Kidney capillary endothelial cell (primary cell): Measurements from ENCODE around the gene FBRSL1.

Experiments
- DNase-seq: peaks from one replicate; pipeline ENCODE4 v3.0.0-alpha.2; 2018; ENCODE audit warnings: low spot score

The FBRSL1 gene

DNA sequence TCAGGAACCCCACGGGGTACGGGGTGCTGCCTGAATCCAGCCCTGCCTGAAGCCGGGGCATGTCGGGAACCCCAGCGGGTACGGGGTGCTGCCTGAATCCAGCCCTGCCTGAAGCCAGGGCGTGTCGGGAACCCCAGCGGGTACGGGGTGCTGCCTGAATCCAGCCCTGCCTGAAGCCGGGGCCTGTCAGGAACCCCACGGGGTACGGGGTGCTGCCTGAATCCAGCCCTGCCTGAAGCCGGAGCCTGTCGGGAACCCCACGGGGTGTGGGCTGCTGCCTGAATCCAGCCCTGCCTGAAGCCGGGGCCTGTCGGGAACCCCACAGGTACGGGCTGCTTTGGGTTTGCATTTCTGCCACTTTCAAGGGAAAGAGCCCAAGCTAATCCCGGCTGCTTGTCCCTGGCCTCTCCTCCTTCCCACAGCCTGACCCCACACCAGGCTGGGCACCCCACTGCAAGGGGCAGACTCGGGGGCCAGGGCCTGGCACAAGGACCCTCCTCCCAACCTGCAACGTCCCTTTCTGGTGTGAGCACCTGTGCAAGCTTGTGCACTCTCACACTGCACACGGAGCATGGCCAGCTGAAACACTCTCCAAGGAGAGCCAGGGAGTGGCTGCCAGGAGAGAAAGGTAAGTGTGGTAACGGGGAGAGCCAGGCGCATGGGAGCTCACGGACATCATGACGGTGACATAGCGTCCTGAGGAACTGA, 5.6 kb upstream of the FBRSL1 start:
- DNase-seq: no peak

DNA sequence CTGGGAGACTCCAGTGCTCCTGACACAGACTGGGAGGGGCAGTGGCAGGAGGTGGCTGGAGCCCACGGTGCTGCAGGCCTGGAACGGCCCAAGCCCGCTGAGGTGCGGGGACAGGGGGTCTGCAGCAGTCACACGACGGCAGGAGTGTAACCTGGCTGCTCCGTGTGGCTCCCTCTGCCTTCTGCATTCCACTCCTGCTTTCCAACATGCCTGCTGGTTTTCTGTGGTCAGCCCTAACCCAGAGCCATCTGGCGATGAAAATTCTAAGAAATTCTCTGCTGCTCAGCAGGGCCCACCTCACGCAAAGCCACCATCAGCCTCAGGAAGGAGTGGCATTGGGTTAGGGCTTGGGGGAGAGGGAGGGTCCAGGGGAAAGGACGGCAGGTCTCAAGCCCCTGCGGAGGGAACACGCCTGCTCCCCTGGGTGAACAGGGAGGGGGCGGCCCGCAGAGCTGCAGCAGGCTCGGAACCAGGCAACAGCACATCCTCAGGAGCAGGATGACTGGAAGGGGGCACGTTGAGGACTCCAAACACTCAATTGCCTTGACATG, 5.0 kb upstream of the FBRSL1 start:
- no peak for DNase-seq

GRCh38 chr12:132485619-132486018, 4.3 kb upstream of the FBRSL1 start:
- no peak for DNase-seq

DNA sequence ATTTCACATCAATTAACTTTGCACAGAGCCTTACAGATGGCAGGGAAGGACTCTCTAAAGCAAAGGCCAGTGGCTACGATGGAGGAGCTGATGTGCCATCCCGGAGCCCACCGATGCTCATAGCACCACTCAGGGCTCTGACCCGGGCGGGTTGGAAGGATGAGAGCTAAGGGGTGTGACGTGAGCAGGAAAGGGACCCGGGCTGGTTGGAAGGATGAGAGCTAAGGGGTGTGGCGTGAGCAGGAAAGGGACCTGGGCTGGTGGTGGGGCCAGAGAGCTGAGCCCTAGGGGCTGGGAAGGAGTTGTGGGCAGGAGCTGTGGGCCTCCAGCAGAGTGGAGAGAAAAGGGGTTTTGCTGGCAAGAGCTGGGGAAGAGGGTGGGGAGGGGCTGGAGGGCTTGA, 3.8 kb upstream of the FBRSL1 start:
- DNase-seq: no peak

DNA sequence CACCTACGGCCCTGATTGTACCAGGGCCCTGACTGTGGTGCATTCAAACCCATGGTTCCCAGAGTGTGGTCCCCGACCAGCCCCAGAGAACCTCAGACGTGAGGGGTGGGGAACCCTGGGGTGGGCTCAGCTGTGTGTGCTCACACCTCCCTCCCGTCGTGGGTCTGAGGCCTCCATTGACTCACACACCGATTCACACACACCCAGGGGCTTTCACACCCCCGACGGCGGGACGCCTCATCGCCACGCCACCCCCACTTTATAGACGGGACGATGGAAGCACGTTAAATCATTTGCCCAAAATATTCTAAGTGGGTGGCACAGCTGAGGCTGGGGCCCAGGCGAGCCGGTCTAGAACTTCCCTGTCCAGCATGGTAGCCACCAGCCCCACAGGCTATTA, 3.4 kb upstream of the FBRSL1 start:
- DNase-seq: no peak

- DNase-seq: no peak
Measured at GRCh38 chr12:132487311-132487741, 2.6 kb upstream of the FBRSL1 start.

DNA sequence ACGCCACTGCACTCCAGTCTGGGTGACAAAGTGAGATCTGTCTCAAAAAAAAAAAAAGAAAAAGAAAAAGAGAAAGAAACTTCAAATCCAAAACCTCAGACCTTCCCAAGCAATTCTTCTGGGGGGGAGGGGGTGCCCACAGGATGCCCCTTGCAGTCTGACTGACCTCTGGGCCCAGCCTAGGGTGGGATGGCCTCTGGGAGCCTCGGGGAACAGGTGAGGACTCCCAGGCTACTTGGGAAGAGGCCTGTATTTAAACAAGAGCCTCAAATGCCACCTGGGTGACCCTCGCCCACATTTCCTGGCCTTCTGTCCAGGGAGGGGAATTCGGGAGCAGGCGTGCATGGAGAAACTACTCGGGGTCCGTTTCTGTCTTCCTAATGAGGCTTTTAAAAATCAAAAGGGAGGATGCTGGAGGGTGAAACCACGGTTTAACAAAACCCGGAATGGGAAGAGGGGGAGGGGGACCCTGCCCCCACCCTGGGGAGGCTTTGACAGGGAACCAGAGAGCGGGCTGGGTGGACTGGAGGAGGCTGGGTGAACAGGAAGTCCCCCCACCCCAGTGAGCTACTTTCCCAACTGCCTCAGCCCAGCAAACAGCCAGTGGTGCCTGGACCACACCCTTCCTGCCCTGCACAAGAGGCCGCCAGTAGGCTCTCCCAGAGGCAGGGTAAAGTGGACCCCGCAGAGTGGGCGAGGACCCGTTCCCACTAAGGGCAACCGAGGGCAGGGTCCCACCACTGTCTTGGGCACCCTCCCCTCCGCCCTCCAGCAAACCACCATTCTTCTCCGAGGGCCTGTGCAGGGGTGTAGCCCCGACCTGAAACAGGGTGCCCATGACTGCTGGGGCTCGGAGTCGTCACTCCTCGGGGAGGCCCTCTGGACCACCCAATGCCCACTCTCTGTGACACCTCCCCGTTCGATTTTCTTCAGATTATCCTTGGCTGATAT, 1.5 kb upstream of the FBRSL1 start:
- DNase-seq: no peak

GRCh38 chr12:132489078-132489601, 811 bp upstream of the FBRSL1 start:
- no peak for DNase-seq

- no peak for DNase-seq
Measured at GRCh38 chr12:132490422-132491137, 629 bp downstream of the FBRSL1 start.

- no peak for DNase-seq
Measured at GRCh38 chr12:132491138-132491663, 1.2 kb downstream of the FBRSL1 start.

- no peak for DNase-seq
Measured at GRCh38 chr12:132491761-132492378, 1.9 kb downstream of the FBRSL1 start.

DNA sequence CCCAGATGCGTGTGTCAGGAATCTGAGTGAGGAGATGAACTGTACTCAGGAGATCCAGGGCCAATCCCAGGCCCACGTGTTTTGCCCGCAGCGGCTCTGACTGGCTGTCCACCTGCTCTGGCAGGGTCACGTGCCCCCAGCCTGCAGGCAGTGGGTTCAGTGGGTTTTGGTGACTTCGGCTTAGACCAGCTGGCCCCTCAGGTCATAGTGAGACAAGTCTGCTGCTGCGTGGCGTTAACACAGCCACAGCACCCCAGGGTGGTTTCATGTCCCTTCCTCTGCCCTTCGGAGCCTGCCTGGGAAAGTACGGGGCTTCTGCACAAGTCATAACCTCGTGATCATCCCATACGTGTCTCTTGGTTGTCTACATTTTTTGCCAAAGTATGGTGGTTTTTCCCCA, 2.6 kb downstream of the FBRSL1 start:
- no peak for DNase-seq

GRCh38 chr12:132492951-132493350, 3.0 kb downstream of the FBRSL1 start:
- no peak for DNase-seq

DNA sequence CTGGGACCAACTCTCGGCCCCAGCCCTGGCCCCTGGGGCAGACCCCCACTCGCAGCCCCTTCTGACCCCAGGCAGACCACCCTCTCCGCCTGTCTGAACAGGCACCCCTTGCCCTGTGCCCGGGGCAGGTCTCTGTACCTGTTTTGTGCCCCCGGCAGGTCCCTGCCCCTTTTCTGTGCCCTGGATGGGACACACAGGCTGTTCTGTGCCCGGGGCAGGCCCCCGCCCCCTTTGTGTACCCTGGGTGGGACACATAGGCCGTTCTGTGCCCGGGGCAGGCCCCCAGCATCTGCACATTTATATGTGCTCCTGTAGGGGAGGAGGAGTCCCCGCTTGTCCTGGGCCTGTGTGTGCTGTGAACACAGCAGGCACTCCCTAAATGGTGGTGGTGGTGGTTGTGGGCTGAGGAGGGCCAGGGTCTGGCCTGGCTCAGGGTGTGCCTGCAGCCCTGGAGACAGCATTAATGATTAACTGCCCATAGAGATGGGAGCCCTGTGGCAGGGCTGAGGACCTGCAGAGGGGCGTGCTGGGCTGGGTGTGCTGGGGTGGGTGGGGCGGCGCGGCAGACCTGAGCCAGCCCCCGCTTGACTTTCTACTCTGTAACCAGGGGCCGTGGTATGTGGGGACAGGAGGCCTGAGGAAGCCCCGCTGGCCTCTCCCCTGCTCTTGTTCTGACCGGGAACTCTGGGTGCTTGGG, 3.7 kb downstream of the FBRSL1 start:
- DNase-seq: no peak

GRCh38 chr12:132494294-132495164, 4.6 kb downstream of the FBRSL1 start:
- no peak for DNase-seq

- no peak for DNase-seq
Measured at GRCh38 chr12:132495165-132495544, 5.2 kb downstream of the FBRSL1 start.

- no peak for DNase-seq
Measured at GRCh38 chr12:132495629-132496357, 5.8 kb downstream of the FBRSL1 start.

GRCh38 chr12:132496358-132496669, 6.4 kb downstream of the FBRSL1 start:
- DNase-seq: no peak

GRCh38 chr12:132496710-132497109, 6.8 kb downstream of the FBRSL1 start:
- no peak for DNase-seq
